Breast epithelium (tissue), 4 donors: Measurements from ENCODE around the gene CARD8. TPM values are rescaled to one million over a fixed set of nuclear protein-coding genes. Genes with fewer than 3 reads are reported as not detected.
A peak's percentile ranks its signal among the peaks of the same experiment; 100 is the strongest.

Experiments
- DNase-seq, 2 donors: peaks; one replicate each; pipeline ENCODE4 v3.0.0-alpha.2; 2019; ENCODE audit warnings: low spot score in 2 of 2
- H3K27ac ChIP-seq, 2 donors: fragments of 200-600 bp; sonication (generic) in 1 of 2; one replicate each; pipeline ENCODE4 v1.5.1; 2016 to 2019; ENCODE audit warnings: mild to moderate bottlenecking in 1 of 2
- H3K27me3 ChIP-seq, 2 donors: fragments of 200-600 bp; sonication (generic) in 1 of 2; one replicate each; pipeline versions ENCODE4 v1.5.1 to v1.6.0; 2017 to 2019; ENCODE audit warnings: control low read depth in 1 of 2, mild to moderate bottlenecking in 1 of 2
- H3K36me3 ChIP-seq: fragments of 200-600 bp; one replicate; pipeline ENCODE4 v1.5.1; 2019
- H3K4me1 ChIP-seq, 2 donors: fragments of 200-600 bp; sonication (generic); one replicate each; pipeline ENCODE4 v1.5.1; 2016 to 2019; ENCODE audit warnings: control low read depth in 1 of 2
- H3K4me3 ChIP-seq, 3 donors: fragments of 200-600 bp; sonication (generic); 1 replicate in 2 of 3; 2 replicates in 1 of 3; pipeline ENCODE4 v1.5.1; 2016 to 2019; ENCODE audit warnings: mild to moderate bottlenecking in 3 of 3, moderate library complexity in 2 of 3
- H3K9me3 ChIP-seq, 2 donors: fragments of 200-600 bp; sonication (generic) in 1 of 2; one replicate each; pipeline ENCODE4 v1.5.1; 2016 to 2019; ENCODE audit warnings: control low read depth in 1 of 2
- CTCF ChIP-seq, 3 donors: fragments of 450-650 bp; IDR thresholded peaks; one replicate each; pipeline ENCODE4 v1.5.1; 2016 to 2017; ENCODE audit warnings: antibody characterized with exemption in 3 of 3, mild to moderate bottlenecking in 3 of 3, moderate library complexity in 3 of 3
- POLR2A ChIP-seq: fragments of 450-650 bp; IDR thresholded peaks from one replicate; pipeline ENCODE4 v1.6.1; 2016; ENCODE audit warnings: antibody characterized with exemption, mild to moderate bottlenecking, moderate library complexity
- POLR2AphosphoS5 ChIP-seq, 3 donors: sonication (generic); formaldehyde crosslinking; IDR thresholded peaks; one replicate each; pipeline ENCODE4 v1.6.1; 2017; ENCODE audit warnings: antibody characterized with exemption in 3 of 3
- intact Hi-C: fragments of 100-400 bp; cut with DNase I; formaldehyde crosslinking; loops from one replicate; pipeline ENCODE4 v1.15.1; 2023; ENCODE audit warnings: low total_unique reads
- total RNA-seq, 3 donors: library from RNA; depleted of rRNA; stranded (reverse); fragments of >200 nt; gene quantifications; one replicate each; pipeline ENCODE4 v1.1.0, GENCODE V29; 2016

Gene CARD8
- total RNA-seq, 3 donors from 2014 or later, result 35.0 to 39.0 (median 35.8) TPM

- H3K36me3 ChIP-seq, result no peaks in the 10 kb centered on the region
- no peaks in the 10 kb centered on the region for H3K9me3 ChIP-seq
- TF ChIP-seq POLR2AphosphoS5 (IDR thresholded peaks at IDR 0.05), result no peak
- no peak for TF ChIP-seq POLR2A
- TF ChIP-seq CTCF (IDR thresholded peaks at IDR 0.05), result no peak
- no peak overlapping the region for H3K27ac ChIP-seq
- H3K27me3 ChIP-seq, result no peaks in the 10 kb centered on the region
- H3K4me1 ChIP-seq, result no peaks in the 10 kb centered on the region
- intact Hi-C loops, result no loop called here
- H3K4me3 ChIP-seq, result no peak overlapping the region
- no peak for DNase-seq
Measured at GRCh38 chr19:48258350-48258749, 2.6 kb upstream of the CARD8 start.

GRCh38 chr19:48254529-48254970, 1.2 kb downstream of the CARD8 start:
- Histone ChIP-seq H3K27me3 (no peaks in the 10 kb centered on the region), H3K9me3 (no peaks in the 10 kb centered on the region), H3K27ac (no peak overlapping the region), H3K36me3 (no peaks in the 10 kb centered on the region), H3K4me1 (no peaks in the 10 kb centered on the region), H3K4me3 (peak overlapping the region in 2 of 3 donors; percentile 68 to 75)
- intact Hi-C loops, result no loop called here
- DNase-seq, result no peak
- no peak for TF ChIP-seq CTCF (IDR thresholded peaks at IDR 0.05)
- TF ChIP-seq POLR2A, result no peak
- TF ChIP-seq POLR2AphosphoS5 (IDR thresholded peaks at IDR 0.05), result no peak

GRCh38 chr19:48253999-48254398, 1.7 kb downstream of the CARD8 start:
- intact Hi-C loops, result no loop called here
- H3K4me1 ChIP-seq, result no peaks in the 10 kb centered on the region
- no peaks in the 10 kb centered on the region for H3K36me3 ChIP-seq
- no peak overlapping the region for H3K27ac ChIP-seq
- no peaks in the 10 kb centered on the region for H3K27me3 ChIP-seq
- peak overlapping the region in 1 of 3 donors; percentile 75 for H3K4me3 ChIP-seq
- no peaks in the 10 kb centered on the region for H3K9me3 ChIP-seq
- DNase-seq, result no peak
- no peak for TF ChIP-seq CTCF (IDR thresholded peaks at IDR 0.05)
- no peak for TF ChIP-seq POLR2A
- no peak for TF ChIP-seq POLR2AphosphoS5 (IDR thresholded peaks at IDR 0.05)

- H3K4me3 ChIP-seq, result no peak overlapping the region
- H3K4me1 ChIP-seq, result no peaks in the 10 kb centered on the region
- no peak for DNase-seq
- H3K36me3 ChIP-seq, result no peaks in the 10 kb centered on the region
- H3K27ac ChIP-seq, result no peak overlapping the region
- no peaks in the 10 kb centered on the region for H3K9me3 ChIP-seq
- no peak for TF ChIP-seq POLR2AphosphoS5 (IDR thresholded peaks at IDR 0.05)
- no peaks in the 10 kb centered on the region for H3K27me3 ChIP-seq
- intact Hi-C loops, result no loop called here
Measured at GRCh38 chr19:48252609-48253008, 3.1 kb downstream of the CARD8 start.

GRCh38 chr19:48250290-48251025, 5.3 kb downstream of the CARD8 start:
- TF ChIP-seq CTCF (IDR thresholded peaks at IDR 0.05) (no peak), POLR2AphosphoS5 (IDR thresholded peaks at IDR 0.05) (no peak), POLR2A (no peak)
- no peaks in the 10 kb centered on the region for H3K27me3 ChIP-seq
- intact Hi-C loops, result no loop called here
- H3K9me3 ChIP-seq, result no peaks in the 10 kb centered on the region
- no peak overlapping the region for H3K4me3 ChIP-seq
- H3K4me1 ChIP-seq, result no peaks in the 10 kb centered on the region
- H3K27ac ChIP-seq, result peak overlapping the region in 1 of 2 donors; percentile 12
- DNase-seq, result no peak
- no peaks in the 10 kb centered on the region for H3K36me3 ChIP-seq
